CD4-positive, alpha-beta T cell treated with Interferon gamma for 1 hour (primary cell): ENCODE measurements around the gene SDS.

ENCODE experiments used
- DNase-seq: peaks from one replicate; pipeline ENCODE4 v3.0.0-alpha.2; 2020

SDS gene

DNA sequence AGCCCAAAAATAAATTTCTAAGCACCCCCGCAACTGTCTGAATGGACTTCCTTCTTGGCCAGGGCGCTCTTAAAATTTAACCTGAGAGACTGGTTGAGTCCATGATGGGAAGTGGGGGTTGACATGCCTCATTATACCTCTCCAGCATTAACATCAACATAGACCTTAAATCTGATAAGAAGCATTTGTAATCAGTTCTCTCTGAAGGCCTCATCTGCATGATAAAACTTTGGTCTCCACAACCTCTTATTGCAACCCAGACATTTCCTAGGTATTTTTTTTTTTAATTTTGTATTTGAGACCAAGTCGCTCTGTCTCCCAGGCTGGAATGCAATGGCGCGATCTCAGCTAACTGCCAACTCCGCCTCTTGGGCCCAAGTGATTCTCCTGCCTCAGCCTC lies 58.4 kb downstream of the SDS start:
- no peak for DNase-seq
